Keratinocyte (primary cell): ENCODE results near the gene C6orf62. TPM values are rescaled to one million over a fixed set of nuclear protein-coding genes. Genes with fewer than 3 reads are reported as not detected.

Experiments used
- DNase-seq: peaks from one replicate; pipeline ENCODE4 v3.0.0-alpha.2; 2011; ENCODE audit warnings: low read depth, missing footprints, low spot score
- FAIRE-seq: peaks from 2 replicates; lab custom pipeline; 2011; peaks lifted over from hg19 to GRCh38; lab: Jason Lieb, UNC
- H2AFZ ChIP-seq: 2 replicates; pipeline ENCODE4 v1.6.0; 2012; ENCODE audit warnings: low read length, control low read depth, inconsistent platforms; ENCODE audit not compliant: control insufficient read depth
- H3K27ac ChIP-seq: 2 replicates; pipeline ENCODE4 v1.5.1; 2011; ENCODE audit warnings: low read length; ENCODE audit not compliant: control insufficient read depth, insufficient read depth
- H3K27me3 ChIP-seq: 3 replicates; pipeline ENCODE4 v1.6.0; 2011; ENCODE audit warnings: low read length; ENCODE audit not compliant: control insufficient read depth, insufficient read depth; ENCODE audit errors: extremely low read depth
- H3K36me3 ChIP-seq, 2 experiments: 2 replicates in 1 of 2; 3 replicates in 1 of 2; pipeline ENCODE4 v1.5.1; 2011; ENCODE audit warnings: low read length in 2 of 2, mild to moderate bottlenecking in 1 of 2; ENCODE audit not compliant: control insufficient read depth in 2 of 2, insufficient read depth in 2 of 2; ENCODE audit errors: extremely low read depth in 1 of 2
- H3K4me1 ChIP-seq: 3 replicates; pipeline ENCODE4 v1.5.1; 2011; ENCODE audit warnings: low read length; ENCODE audit not compliant: control insufficient read depth, insufficient read depth; ENCODE audit errors: extremely low read depth
- H3K4me2 ChIP-seq: 3 replicates; pipeline ENCODE4 v1.6.0; 2011; ENCODE audit warnings: low read depth, low read length; ENCODE audit not compliant: control insufficient read depth, insufficient read depth; ENCODE audit errors: extremely low read depth
- H3K4me3 ChIP-seq, 3 experiments: fragments of 200-600 bp in 1 of 3; sonication (generic) in 1 of 3; 2 replicates in 2 of 3; 3 replicates in 1 of 3; pipeline ENCODE4 v1.5.1; 2011 to 2016; ENCODE audit warnings: low read length in 3 of 3, mild to moderate bottlenecking in 3 of 3, control low read depth in 2 of 3, inconsistent platforms in 1 of 3, low read depth in 1 of 3, mixed read lengths in 1 of 3, mixed run types in 1 of 3, moderate library complexity in 1 of 3; ENCODE audit not compliant: control insufficient read depth in 2 of 3, insufficient read depth in 2 of 3; ENCODE audit errors: extremely low read depth in 1 of 3
- H3K79me2 ChIP-seq: 2 replicates; pipeline ENCODE4 v1.6.0; 2012; ENCODE audit warnings: low read length; ENCODE audit not compliant: control insufficient read depth, insufficient read depth
- H3K9ac ChIP-seq: 3 replicates; pipeline ENCODE4 v1.6.0; 2011; ENCODE audit warnings: low read length; ENCODE audit not compliant: control insufficient read depth, insufficient read depth; ENCODE audit errors: extremely low read depth
- H3K9me1 ChIP-seq: 3 replicates; pipeline ENCODE4 v1.6.0; 2011; ENCODE audit warnings: low read length; ENCODE audit not compliant: control insufficient read depth, insufficient read depth; ENCODE audit errors: extremely low read depth
- H3K9me3 ChIP-seq: 2 replicates; pipeline ENCODE4 v1.5.1; 2012; ENCODE audit warnings: low read depth, low read length; ENCODE audit not compliant: control insufficient read depth
- H4K20me1 ChIP-seq: 3 replicates; pipeline ENCODE4 v1.6.0; 2011; ENCODE audit warnings: low read length; ENCODE audit not compliant: control insufficient read depth, insufficient read depth; ENCODE audit errors: extremely low read depth
- CTCF ChIP-seq, 3 experiments: IDR thresholded peaks in 1 of 3; conservative IDR thresholded peaks in 1 of 3; optimal IDR thresholded peaks in 1 of 3; 2 replicates in 2 of 3; 3 replicates in 1 of 3; pipeline versions ENCODE3 to v1.5.1; 2011; ENCODE audit warnings: low read length in 3 of 3, mild to moderate bottlenecking in 3 of 3, moderate library complexity in 2 of 3, control low read depth in 1 of 3, inconsistent platforms in 1 of 3; ENCODE audit not compliant: insufficient read depth in 2 of 3; ENCODE audit errors: extremely low read depth in 1 of 3
- EZH2 ChIP-seq: IDR thresholded peaks from one replicate; pipeline ENCODE4 v1.6.1; 2012; ENCODE audit warnings: inconsistent platforms, mild to moderate bottlenecking, low read length, moderate library complexity
- dilution Hi-C: fragments of 300-500 bp; cut with MboI; formaldehyde crosslinking; loops from one replicate; pipeline ENCODE4 v1.7.0; 2020; ENCODE audit warnings: low sequenced_read_pairs; ENCODE audit not compliant: extremely low pct_ligation_motif_present
- polyA plus RNA-seq, 5 experiments: library from polyadenylated mRNA; depleted of rRNA in 3 of 5; stranded (reverse) in 3 of 5; stranded (forward) in 1 of 5; unstranded in 1 of 5; fragments of >200 nt; gene quantifications; 1 replicate in 1 of 5; 2 replicates in 3 of 5; 3 replicates in 1 of 5; pipeline versions ENCODE4 v1.2.1 to v1.2.3, GENCODE V29; 2011 to 2012; ENCODE audit warnings: missing spikeins in 2 of 5, low read depth in 1 of 5, low replicate concordance in 1 of 5

The C6orf62 gene
- polyA plus RNA-seq, 1 donor (not counting 4 experiments of a cell fraction or from before 2014, with no cell fraction given): 77.3 TPM

- no peak overlapping the region for H3K4me2 ChIP-seq
- TF ChIP-seq CTCF (optimal IDR thresholded peaks at IDR 0.05 in 1 of 3, IDR thresholded peaks at IDR 0.05 in 1 of 3, conservative IDR thresholded peaks at IDR 0.05 in 1 of 3; ENCODE audit: extremely low read depth in 1 of 3, insufficient read depth in 2 of 3, low read length in 3 of 3): no peak
- no peak for TF ChIP-seq EZH2
- no peaks in the 10 kb centered on the region for H3K9me1 ChIP-seq
- peaks cover 12 to 19% of the 10 kb centered on the region in 2 experiments for H3K36me3 ChIP-seq
- H2AFZ ChIP-seq: no peak overlapping the region
- H3K9me3 ChIP-seq: no peaks in the 10 kb centered on the region
- DNase-seq (no peak), FAIRE-seq (no peak)
- peak overlapping the region; percentile 36 for H3K27ac ChIP-seq
- dilution Hi-C loops: no loop called here
- H3K79me2 ChIP-seq: peaks cover 9% of the 10 kb centered on the region
- H3K9ac ChIP-seq: no peak overlapping the region
- H4K20me1 ChIP-seq: no peaks in the 10 kb centered on the region
- no peak overlapping the region for H3K4me3 ChIP-seq
- H3K27me3 ChIP-seq: no peaks in the 10 kb centered on the region
- H3K4me1 ChIP-seq: peaks cover 3% of the 10 kb centered on the region
Observed at GRCh38 chr6:24658573-24659560, 60.1 kb downstream of the C6orf62 start.

GRCh38 chr6:24655215-24655614, 63.7 kb downstream of the C6orf62 start:
- Histone ChIP-seq H4K20me1 (no peaks in the 10 kb centered on the region), H3K27me3 (no peaks in the 10 kb centered on the region), H3K4me3 (no peak overlapping the region), H3K9me1 (no peaks in the 10 kb centered on the region), H3K27ac (no peak overlapping the region), H3K36me3 (peaks cover 8 to 27% of the 10 kb centered on the region in 2 experiments), H3K4me2 (no peak overlapping the region), H2AFZ (no peak overlapping the region), H3K79me2 (no peaks in the 10 kb centered on the region), H3K9ac (no peak overlapping the region), H3K9me3 (no peaks in the 10 kb centered on the region), H3K4me1 (peaks cover 3% of the 10 kb centered on the region)
- dilution Hi-C loops: no loop called here
- no peak for TF ChIP-seq EZH2
- no peak for TF ChIP-seq CTCF (optimal IDR thresholded peaks at IDR 0.05 in 1 of 3, IDR thresholded peaks at IDR 0.05 in 1 of 3, conservative IDR thresholded peaks at IDR 0.05 in 1 of 3; ENCODE audit: extremely low read depth in 1 of 3, insufficient read depth in 2 of 3, low read length in 3 of 3)
- FAIRE-seq: no peak
- DNase-seq: no peak

Other genes starting within 250 kb of the C6orf62 start
- gene GPLD1, start 229.6 kb downstream of the C6orf62 start, polyA plus RNA-seq: 0.01 to 0.09 TPM (median 0.07 TPM) in 3 replicates
- 0.20 to 0.45 TPM (median 0.36 TPM) in 3 replicates for gene ALDH5A1, start 224.2 kb downstream of the C6orf62 start, polyA plus RNA-seq
- 0.01 TPM in 1 of 3 replicates, not detected in the others for gene KIAA0319, start 73.0 kb downstream of the C6orf62 start, polyA plus RNA-seq
- 21.5 to 39.8 TPM (median 24.2 TPM) in 3 replicates for gene TDP2, start 52.3 kb downstream of the C6orf62 start, polyA plus RNA-seq
- gene ACOT13, start 52.1 kb downstream of the C6orf62 start, polyA plus RNA-seq: 29.5 to 57.9 TPM (median 41.5 TPM) in 3 replicates
- gene GMNN, start 55.8 kb upstream of the C6orf62 start, polyA plus RNA-seq: 8.5 to 28.4 TPM (median 21.2 TPM) in 3 replicates
- not detected in 3 replicates for gene ARMH2, start 79.8 kb upstream of the C6orf62 start, polyA plus RNA-seq
- 0.01 to 0.07 TPM (median 0.01 TPM) in 3 replicates for gene RIPOR2, start 216.8 kb upstream of the C6orf62 start, polyA plus RNA-seq